ENCODE data around the gene SAC3D1. TPM values are rescaled to one million over a fixed set of nuclear protein-coding genes. Genes with fewer than 3 reads are reported as not detected.
"Not testable (repeated sequence)": the region's sequence is repeated elsewhere in the genome, so short reads cannot be mapped to it uniquely, and the experiment has no call there.

Gene SAC3D1
- total RNA-seq, 1 donor from 2014 or later, result 32.3 TPM

GRCh38 chr11:64998690-64999431, 42.1 kb upstream of the SAC3D1 start:
- TF ChIP-seq, protein P1, sequence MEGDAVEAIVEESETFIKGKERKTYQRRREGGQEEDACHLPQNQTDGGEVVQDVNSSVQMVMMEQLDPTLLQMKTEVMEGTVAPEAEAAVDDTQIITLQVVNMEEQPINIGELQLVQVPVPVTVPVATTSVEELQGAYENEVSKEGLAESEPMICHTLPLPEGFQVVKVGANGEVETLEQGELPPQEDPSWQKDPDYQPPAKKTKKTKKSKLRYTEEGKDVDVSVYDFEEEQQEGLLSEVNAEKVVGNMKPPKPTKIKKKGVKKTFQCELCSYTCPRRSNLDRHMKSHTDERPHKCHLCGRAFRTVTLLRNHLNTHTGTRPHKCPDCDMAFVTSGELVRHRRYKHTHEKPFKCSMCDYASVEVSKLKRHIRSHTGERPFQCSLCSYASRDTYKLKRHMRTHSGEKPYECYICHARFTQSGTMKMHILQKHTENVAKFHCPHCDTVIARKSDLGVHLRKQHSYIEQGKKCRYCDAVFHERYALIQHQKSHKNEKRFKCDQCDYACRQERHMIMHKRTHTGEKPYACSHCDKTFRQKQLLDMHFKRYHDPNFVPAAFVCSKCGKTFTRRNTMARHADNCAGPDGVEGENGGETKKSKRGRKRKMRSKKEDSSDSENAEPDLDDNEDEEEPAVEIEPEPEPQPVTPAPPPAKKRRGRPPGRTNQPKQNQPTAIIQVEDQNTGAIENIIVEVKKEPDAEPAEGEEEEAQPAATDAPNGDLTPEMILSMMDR (conservative IDR thresholded peaks at IDR 0.05), result no peak
- Mint-ChIP-seq H3K27me3 (ENCODE audit: low read depth) (no peaks in the 10 kb centered on the region), H3K27ac (ENCODE audit: unreplicated experiment) (no peak overlapping the region), H3K9me3 (no peaks in the 10 kb centered on the region), H3K36me3 (ENCODE audit: low read depth) (no peaks in the 10 kb centered on the region), H3K4me3 (no peak overlapping the region), H3K4me1 (peaks cover 8% of the 10 kb centered on the region)
- no peak for DNase-seq (ENCODE audit: low read depth, low spot score)

GRCh38 chr11:64999478-64999877, 41.5 kb upstream of the SAC3D1 start:
- Mint-ChIP-seq H3K36me3 (ENCODE audit: low read depth) (no peaks in the 10 kb centered on the region), H3K4me3 (no peak overlapping the region), H3K27me3 (ENCODE audit: low read depth) (no peaks in the 10 kb centered on the region), H3K4me1 (peaks cover 8% of the 10 kb centered on the region), H3K27ac (ENCODE audit: unreplicated experiment) (no peak overlapping the region), H3K9me3 (no peaks in the 10 kb centered on the region)
- TF ChIP-seq, protein P1 (conservative IDR thresholded peaks at IDR 0.05), result no peak
- no peak for DNase-seq (ENCODE audit: low read depth, low spot score)

- Mint-ChIP-seq H3K4me3 (no peak overlapping the region), H3K9me3 (no peaks in the 10 kb centered on the region), H3K36me3 (ENCODE audit: low read depth) (no peaks in the 10 kb centered on the region), H3K27me3 (ENCODE audit: low read depth) (no peaks in the 10 kb centered on the region), H3K27ac (ENCODE audit: unreplicated experiment) (no peak overlapping the region), H3K4me1 (no peaks in the 10 kb centered on the region)
- DNase-seq (ENCODE audit: low read depth, low spot score), result no peak
- TF ChIP-seq, protein P1 (conservative IDR thresholded peaks at IDR 0.05), result no peak
These were observed 38.3 kb upstream of the SAC3D1 start for GRCh38 chr11:65002706-65003105.

GRCh38 chr11:65003282-65003681, 37.7 kb upstream of the SAC3D1 start:
- no peaks in the 10 kb centered on the region for H3K4me1 Mint-ChIP-seq
- no peaks in the 10 kb centered on the region for H3K36me3 Mint-ChIP-seq (ENCODE audit: low read depth)
- H3K4me3 Mint-ChIP-seq, result no peak overlapping the region
- H3K27me3 Mint-ChIP-seq (ENCODE audit: low read depth), result no peaks in the 10 kb centered on the region
- TF ChIP-seq, protein P1 (conservative IDR thresholded peaks at IDR 0.05), result no peak
- no peaks in the 10 kb centered on the region for H3K9me3 Mint-ChIP-seq
- no peak overlapping the region for H3K27ac Mint-ChIP-seq (ENCODE audit: unreplicated experiment)
- no peak for DNase-seq (ENCODE audit: low read depth, low spot score)

GRCh38 chr11:65003968-65004367, 37.0 kb upstream of the SAC3D1 start:
- H3K27ac Mint-ChIP-seq (ENCODE audit: unreplicated experiment); H3K4me3 Mint-ChIP-seq; H3K4me1 Mint-ChIP-seq; H3K9me3 Mint-ChIP-seq; DNase-seq (ENCODE audit: low read depth, low spot score); H3K36me3 Mint-ChIP-seq (ENCODE audit: low read depth); H3K27me3 Mint-ChIP-seq (ENCODE audit: low read depth): not testable (repeated sequence)

DNA sequence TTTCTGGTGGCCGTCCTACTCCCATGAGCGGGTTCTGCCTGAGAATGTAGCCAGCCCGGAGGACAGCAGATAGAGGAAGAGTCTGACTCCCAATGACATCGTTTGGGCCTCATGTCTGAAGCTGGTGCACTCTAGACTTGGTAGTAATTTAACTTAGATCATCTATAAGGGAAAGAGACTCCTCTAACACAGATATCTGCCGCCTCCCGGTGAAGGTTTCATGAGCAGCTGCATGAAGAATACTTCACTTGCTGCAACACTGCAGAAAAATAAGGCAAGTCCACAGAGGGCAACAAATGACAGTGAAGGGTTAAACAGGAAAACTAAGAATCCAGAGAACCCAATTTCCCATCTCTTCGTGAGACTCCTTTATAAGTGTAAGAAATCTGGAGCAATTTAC, 33.0 kb upstream of the SAC3D1 start:
- H3K27ac Mint-ChIP-seq (ENCODE audit: unreplicated experiment), result no peak overlapping the region
- no peaks in the 10 kb centered on the region for H3K9me3 Mint-ChIP-seq
- DNase-seq (ENCODE audit: low read depth, low spot score), result no peak
- H3K4me3 Mint-ChIP-seq, result no peak overlapping the region
- TF ChIP-seq, protein P1 (conservative IDR thresholded peaks at IDR 0.05), result no peak
- H3K27me3 Mint-ChIP-seq (ENCODE audit: low read depth), result no peaks in the 10 kb centered on the region
- H3K36me3 Mint-ChIP-seq (ENCODE audit: low read depth), result no peaks in the 10 kb centered on the region
- peaks cover 2% of the 10 kb centered on the region for H3K4me1 Mint-ChIP-seq
